DND-41 (cell line): ENCODE measurements around the gene CCL26.

Experiments
- CTCF ChIP-seq: IDR thresholded peaks from 2 replicates; pipeline ENCODE4 v1.5.1; 2012; ENCODE audit warnings: borderline replicate concordance, low read length, moderate library complexity, mild to moderate bottlenecking; ENCODE audit not compliant: poor library complexity, severe bottlenecking; ENCODE audit errors: extremely low read depth
- EZH2 ChIP-seq: IDR thresholded peaks from 3 replicates; pipeline ENCODE4 v1.6.1; 2012; ENCODE audit warnings: borderline replicate concordance, low read depth, mild to moderate bottlenecking, moderate library complexity, low read length, inconsistent platforms; ENCODE audit not compliant: severe bottlenecking

DNA sequence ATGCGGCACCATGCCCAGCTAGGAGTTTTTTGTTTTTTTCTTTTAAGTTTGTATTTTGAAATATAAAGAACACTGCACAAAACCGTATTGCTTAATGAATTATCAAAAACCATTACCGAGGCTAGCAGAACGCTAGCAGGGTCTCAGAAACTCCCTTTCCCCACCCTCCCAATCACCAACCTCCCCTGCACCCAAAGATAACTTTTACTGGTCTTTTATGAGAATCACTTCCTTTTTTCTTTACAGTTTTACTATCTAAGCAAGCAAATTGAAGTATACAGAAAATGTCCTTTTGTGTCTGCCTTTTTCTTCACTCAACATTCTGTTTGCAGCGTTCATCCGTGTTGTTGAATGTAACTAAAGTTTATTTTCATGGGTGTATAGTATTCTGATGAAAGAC lies 46.7 kb downstream of the CCL26 start:
- TF ChIP-seq EZH2 (no peak), CTCF (no peak)
